GM23338 (cell line): ENCODE measurements around the gene GADD45A. TPM values are rescaled to one million over a fixed set of nuclear protein-coding genes. Genes with fewer than 3 reads are reported as not detected.

Experiments used
- ATAC-seq: fragments of 200-7000 bp; cut with Tn5 transposase; 3 replicates; pipeline ENCODE4 v1.9.1; 2020
- DNase-seq: peaks from one replicate; pipeline ENCODE4 v3.0.0-alpha.2; 2015; ENCODE audit warnings: low spot score
- H2AFZ ChIP-seq: fragments of 200-600 bp; sonication (generic); 2 replicates; pipeline ENCODE4 v1.8.0; 2016; ENCODE audit warnings: antibody characterized with exemption, mild to moderate bottlenecking, moderate library complexity
- H3F3A ChIP-seq: fragments of 200-600 bp; sonication (generic); replicated peaks from 2 replicates; pipeline ENCODE4 v1.8.0; 2017; ENCODE audit warnings: antibody characterized with exemption, mixed run types, low read depth
- H3K27ac ChIP-seq: fragments of 200-600 bp; sonication (generic); 2 replicates; pipeline ENCODE4 v1.6.1; 2016; ENCODE audit warnings: low read depth
- H3K27me3 ChIP-seq: fragments of 200-600 bp; sonication (generic); 2 replicates; pipeline ENCODE4 v1.8.0; 2016; ENCODE audit warnings: mild to moderate bottlenecking, mixed run types, moderate library complexity; ENCODE audit not compliant: insufficient read depth
- H3K36me3 ChIP-seq: fragments of 200-600 bp; sonication (generic); 2 replicates; pipeline ENCODE4 v1.8.0; 2016; ENCODE audit warnings: mild to moderate bottlenecking; ENCODE audit not compliant: insufficient read depth
- H3K4me1 ChIP-seq: fragments of 200-600 bp; sonication (generic); 2 replicates; pipeline ENCODE4 v1.8.0; 2016; ENCODE audit warnings: mild to moderate bottlenecking, moderate library complexity; ENCODE audit not compliant: insufficient read depth
- H3K4me2 ChIP-seq: fragments of 200-600 bp; sonication (generic); 2 replicates; pipeline ENCODE4 v1.7.1; 2017; ENCODE audit warnings: mixed run types
- H3K4me3 ChIP-seq: fragments of 200-600 bp; sonication (generic); 2 replicates; pipeline ENCODE4 v1.6.1; 2016; ENCODE audit warnings: mixed run types
- H3K79me2 ChIP-seq: fragments of 200-600 bp; sonication (generic); replicated peaks from 2 replicates; pipeline ENCODE4 v1.8.0; 2017; ENCODE audit warnings: mild to moderate bottlenecking; ENCODE audit not compliant: insufficient read depth
- H3K9me2 ChIP-seq: fragments of 200-600 bp; sonication (generic); 2 replicates; pipeline ENCODE4 v1.8.0; 2017; ENCODE audit not compliant: insufficient read depth
- H4K20me1 ChIP-seq: fragments of 200-600 bp; sonication (generic); replicated peaks from 2 replicates; pipeline ENCODE4 v1.8.0; 2017; ENCODE audit warnings: mild to moderate bottlenecking; ENCODE audit not compliant: insufficient read depth
- H3K27ac Mint-ChIP-seq: 2 replicates; pipeline ENCODE4 v1.8.0; 2020; ENCODE audit warnings: inconsistent platforms, mild to moderate bottlenecking, moderate library complexity, mixed read lengths
- H3K27me3 Mint-ChIP-seq: 3 replicates; pipeline ENCODE4 v1.8.0; 2022; ENCODE audit warnings: low read depth, mild to moderate bottlenecking, moderate library complexity, mixed read lengths, inconsistent platforms; ENCODE audit not compliant: insufficient read depth, poor library complexity
- H3K36me3 Mint-ChIP-seq: 3 replicates; pipeline ENCODE4 v1.8.0; 2021; ENCODE audit warnings: low read depth, mild to moderate bottlenecking, inconsistent platforms, moderate library complexity, mixed read lengths
- H3K4me1 Mint-ChIP-seq: 3 replicates; pipeline ENCODE4 v1.8.0; 2020; ENCODE audit warnings: mild to moderate bottlenecking, inconsistent platforms, mixed read lengths
- H3K4me3 Mint-ChIP-seq: 3 replicates; pipeline ENCODE4 v1.8.0; 2021; ENCODE audit warnings: moderate library complexity, mild to moderate bottlenecking, inconsistent platforms, mixed read lengths
- H3K9me3 Mint-ChIP-seq: 3 replicates; pipeline ENCODE4 v1.8.0; 2020; ENCODE audit warnings: moderate library complexity, mild to moderate bottlenecking, inconsistent platforms, mixed read lengths
- CREB1 ChIP-seq: fragments of 250-450 bp; sonication (Bioruptor Pico); IDR thresholded peaks from 2 replicates; pipeline ENCODE4 v1.5.0; 2020; ENCODE audit warnings: low read depth, mild to moderate bottlenecking, moderate library complexity
- JUNB ChIP-seq: IDR thresholded peaks from one replicate; pipeline ENCODE4 v1.6.1; 2016; ENCODE audit warnings: antibody characterized with exemption; ENCODE audit not compliant: unreplicated experiment
- NANOG ChIP-seq: IDR thresholded peaks from 2 replicates; pipeline ENCODE4 v1.6.1; 2016; ENCODE audit warnings: antibody characterized with exemption, borderline replicate concordance
- STAT1 ChIP-seq: IDR thresholded peaks from one replicate; pipeline ENCODE4 v1.6.1; 2016; ENCODE audit warnings: antibody characterized with exemption; ENCODE audit not compliant: unreplicated experiment
- ZNF114 ChIP-seq: fragments of 250-450 bp; sonication (Bioruptor Pico); IDR thresholded peaks from 2 replicates; pipeline ENCODE4 v1.5.0; 2020; ENCODE audit warnings: mild to moderate bottlenecking, moderate library complexity
- polyA plus RNA-seq: library from polyadenylated mRNA; unstranded; fragments of >200 nt; fragmentation: Nextera tagmentation; extraction: Ambion mirVana; gene quantifications from 2 replicates; pipeline ENCODE4 v1.2.1, GENCODE V29; 2016
- total RNA-seq: library from RNA; depleted of rRNA; stranded (reverse); fragments of >200 nt; shearing (Covaris generic); gene quantifications from 2 replicates; pipeline ENCODE4 v1.2.3, GENCODE V29; 2014
- TF ChIP-seq, protein P1 (sequence below): IDR thresholded peaks from 2 replicates; pipeline ENCODE4 v1.6.1; 2016; ENCODE audit warnings: antibody characterized with exemption
- TF ChIP-seq, protein P2 (sequence below): IDR thresholded peaks from one replicate; pipeline ENCODE4 v1.6.1; 2018; ENCODE audit warnings: antibody characterized with exemption; ENCODE audit not compliant: unreplicated experiment

GADD45A gene
- total and polyA plus RNA-seq, 2 experiments from 2014 or later: 25.9 to 39.5 TPM

- Histone ChIP-seq H3K36me3 (no peaks in the 10 kb centered on the region), H3K4me3 (no peak overlapping the region), H4K20me1 (peaks cover 2% of the 10 kb centered on the region; the same call in 1 of the 2 replicates), H3K79me2 (no peaks in the 10 kb centered on the region), H3K9me2 (no peaks in the 10 kb centered on the region), H3K4me1 (no peaks in the 10 kb centered on the region), H3K4me2 (no peak overlapping the region), H3K27ac (no peak overlapping the region), H3K27me3 (no peaks in the 10 kb centered on the region), H3F3A (no peaks in the 10 kb centered on the region), H2AFZ (no peak overlapping the region)
- Mint-ChIP-seq H3K36me3 (0 out of 3 replicates have a peak, but pooled peaks cover 2% of the 10 kb centered on the region), H3K4me1 (peaks cover 8% of the 10 kb centered on the region; the same call in 2 of the 3 replicates), H3K27me3 (peaks cover 2% of the 10 kb centered on the region), H3K9me3 (no peaks in the 10 kb centered on the region), H3K27ac (no peak overlapping the region), H3K4me3 (no peak overlapping the region)
- ATAC-seq (no peak), DNase-seq (no peak)
- TF ChIP-seq ZNF114 (CRISPR knock-in tag) (no peak), CREB1 (no peak), STAT1 (no peak), JUNB (no peak), NANOG (no peak)
- TF ChIP-seq, protein P1, sequence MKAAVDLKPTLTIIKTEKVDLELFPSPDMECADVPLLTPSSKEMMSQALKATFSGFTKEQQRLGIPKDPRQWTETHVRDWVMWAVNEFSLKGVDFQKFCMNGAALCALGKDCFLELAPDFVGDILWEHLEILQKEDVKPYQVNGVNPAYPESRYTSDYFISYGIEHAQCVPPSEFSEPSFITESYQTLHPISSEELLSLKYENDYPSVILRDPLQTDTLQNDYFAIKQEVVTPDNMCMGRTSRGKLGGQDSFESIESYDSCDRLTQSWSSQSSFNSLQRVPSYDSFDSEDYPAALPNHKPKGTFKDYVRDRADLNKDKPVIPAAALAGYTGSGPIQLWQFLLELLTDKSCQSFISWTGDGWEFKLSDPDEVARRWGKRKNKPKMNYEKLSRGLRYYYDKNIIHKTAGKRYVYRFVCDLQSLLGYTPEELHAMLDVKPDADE: no peak
- TF ChIP-seq, protein P2, sequence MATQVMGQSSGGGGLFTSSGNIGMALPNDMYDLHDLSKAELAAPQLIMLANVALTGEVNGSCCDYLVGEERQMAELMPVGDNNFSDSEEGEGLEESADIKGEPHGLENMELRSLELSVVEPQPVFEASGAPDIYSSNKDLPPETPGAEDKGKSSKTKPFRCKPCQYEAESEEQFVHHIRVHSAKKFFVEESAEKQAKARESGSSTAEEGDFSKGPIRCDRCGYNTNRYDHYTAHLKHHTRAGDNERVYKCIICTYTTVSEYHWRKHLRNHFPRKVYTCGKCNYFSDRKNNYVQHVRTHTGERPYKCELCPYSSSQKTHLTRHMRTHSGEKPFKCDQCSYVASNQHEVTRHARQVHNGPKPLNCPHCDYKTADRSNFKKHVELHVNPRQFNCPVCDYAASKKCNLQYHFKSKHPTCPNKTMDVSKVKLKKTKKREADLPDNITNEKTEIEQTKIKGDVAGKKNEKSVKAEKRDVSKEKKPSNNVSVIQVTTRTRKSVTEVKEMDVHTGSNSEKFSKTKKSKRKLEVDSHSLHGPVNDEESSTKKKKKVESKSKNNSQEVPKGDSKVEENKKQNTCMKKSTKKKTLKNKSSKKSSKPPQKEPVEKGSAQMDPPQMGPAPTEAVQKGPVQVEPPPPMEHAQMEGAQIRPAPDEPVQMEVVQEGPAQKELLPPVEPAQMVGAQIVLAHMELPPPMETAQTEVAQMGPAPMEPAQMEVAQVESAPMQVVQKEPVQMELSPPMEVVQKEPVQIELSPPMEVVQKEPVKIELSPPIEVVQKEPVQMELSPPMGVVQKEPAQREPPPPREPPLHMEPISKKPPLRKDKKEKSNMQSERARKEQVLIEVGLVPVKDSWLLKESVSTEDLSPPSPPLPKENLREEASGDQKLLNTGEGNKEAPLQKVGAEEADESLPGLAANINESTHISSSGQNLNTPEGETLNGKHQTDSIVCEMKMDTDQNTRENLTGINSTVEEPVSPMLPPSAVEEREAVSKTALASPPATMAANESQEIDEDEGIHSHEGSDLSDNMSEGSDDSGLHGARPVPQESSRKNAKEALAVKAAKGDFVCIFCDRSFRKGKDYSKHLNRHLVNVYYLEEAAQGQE: no peak
Measured at GRCh38 chr1:67711158-67711854, 26.3 kb downstream of the GADD45A start.

DNA sequence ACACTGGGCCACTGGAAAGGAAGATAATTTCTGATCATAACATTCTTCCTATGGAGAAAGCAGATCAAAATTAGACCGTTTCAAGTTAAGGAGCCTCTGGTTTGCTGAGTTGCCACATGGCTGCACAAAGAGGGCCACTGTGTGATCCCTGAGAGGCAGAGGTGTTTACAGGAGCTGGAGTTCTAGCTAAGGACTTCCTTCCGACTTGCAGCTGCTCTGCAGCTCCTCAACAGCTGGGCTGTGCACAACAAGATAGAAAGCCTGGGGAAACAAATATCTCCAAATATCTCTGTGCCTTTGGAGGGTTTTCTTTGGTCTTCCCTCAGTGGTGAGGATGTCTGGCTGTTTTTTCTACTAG, 26.8 kb downstream of the GADD45A start:
- peaks cover 2% of the 10 kb centered on the region for H3K27me3 Mint-ChIP-seq
- no peaks in the 10 kb centered on the region for H3K9me3 Mint-ChIP-seq
- no peak overlapping the region for H3K4me3 Mint-ChIP-seq
- Histone ChIP-seq H3K27me3 (no peaks in the 10 kb centered on the region), H2AFZ (no peak overlapping the region), H3K4me1 (no peaks in the 10 kb centered on the region), H3K79me2 (no peaks in the 10 kb centered on the region), H3K36me3 (no peaks in the 10 kb centered on the region), H3F3A (no peaks in the 10 kb centered on the region), H3K9me2 (no peaks in the 10 kb centered on the region), H3K4me3 (no peak overlapping the region), H4K20me1 (peaks cover 2% of the 10 kb centered on the region; the same call in 1 of the 2 replicates), H3K4me2 (no peak overlapping the region), H3K27ac (no peak overlapping the region)
- no peak for DNase-seq
- TF ChIP-seq, protein P2: no peak
- no peak for ATAC-seq
- H3K36me3 Mint-ChIP-seq: 0 out of 3 replicates have a peak, but pooled peaks cover under 1% of the 10 kb centered on the region
- no peak overlapping the region for H3K27ac Mint-ChIP-seq
- peaks cover 8% of the 10 kb centered on the region; the same call in 2 of the 3 replicates for H3K4me1 Mint-ChIP-seq
